Gastrocnemius medialis (tissue), 4 donors: ENCODE data around the gene BTG3.

Experiments
- CTCF ChIP-seq, 5 experiments: fragments of 450-650 bp in 3 of 5; fragments of 200-600 bp in 2 of 5; sonication (generic) in 2 of 5; IDR thresholded peaks in 4 of 5; conservative IDR thresholded peaks in 1 of 5; 1 replicate in 4 of 5; 2 replicates in 1 of 5; pipeline ENCODE4 v1.5.1; 2016 to 2019; ENCODE audit warnings: antibody characterized with exemption in 5 of 5, mild to moderate bottlenecking in 3 of 5, moderate library complexity in 3 of 5
- POLR2A ChIP-seq, 2 donors: fragments of 450-650 bp; IDR thresholded peaks; one replicate each; pipeline ENCODE4 v1.6.1; 2017; ENCODE audit warnings: antibody characterized with exemption in 2 of 2, mild to moderate bottlenecking in 2 of 2, moderate library complexity in 2 of 2

- TF ChIP-seq CTCF (IDR thresholded peaks at IDR 0.05 in 4 of 5, conservative IDR thresholded peaks at IDR 0.05 in 1 of 5) (no peak), POLR2A (IDR thresholded peaks at IDR 0.05) (no peak)
These were observed 60.3 kb downstream of the BTG3 start for GRCh38 chr21:17552410-17552809.
